T-helper 9 cell (primary cell): ENCODE data around the gene MRPL30.
"Not testable (repeated sequence)": the region's sequence is repeated elsewhere in the genome, so short reads cannot be mapped to it uniquely, and the experiment has no call there.

Experiments
- DNase-seq: peaks from one replicate; pipeline ENCODE4 v3.0.0-alpha.2; 2020
- total RNA-seq, 2 donors: gene quantifications; one replicate each; lab custom pipeline; 2026; lab: John Stamatoyannopoulos, UW

Gene MRPL30
- 19.5 to 29.4 reads per million in 2 donors for total RNA-seq

- DNase-seq: peak; percentile 84
Measured at GRCh38 chr2:99180755-99181623, at the start of gene MRPL30, which contains the start of gene MITD1. TSS of gene MRPL30 (plus strand) at chr2:99181184. CDS start at chr2:99186204, 5,020 bp downstream. TSS of gene MITD1 (minus strand) at chr2:99181058. CDS start at chr2:99180981, 77 bp downstream.

- DNase-seq: not testable (repeated sequence)
Measured at GRCh38 chr2:99135044-99135556, 45.9 kb upstream of the MRPL30 start.

- DNase-seq: no peak
Measured at GRCh38 chr2:99139003-99139402, 42.0 kb upstream of the MRPL30 start.

GRCh38 chr2:99140056-99140859 lies 40.7 kb upstream of the MRPL30 start:
- DNase-seq: no peak

- DNase-seq: no peak
Measured at GRCh38 chr2:99140860-99141109, 40.2 kb upstream of the MRPL30 start.

GRCh38 chr2:99141110-99142108 lies 39.6 kb upstream of the MRPL30 start, which contains the start of gene C2orf15:
TSS of gene C2orf15 (plus strand) at chr2:99141707. CDS start at chr2:99150559, 8,852 bp downstream.
- peak; percentile 96 for DNase-seq

- no peak for DNase-seq
Measured at GRCh38 chr2:99150706-99151105, 30.3 kb upstream of the MRPL30 start.

GRCh38 chr2:99152199-99152895 lies 28.6 kb upstream of the MRPL30 start:
- DNase-seq: no peak

GRCh38 chr2:99153921-99154604 lies 26.9 kb upstream of the MRPL30 start:
- no peak for DNase-seq

- peak; percentile 89 for DNase-seq
Measured at GRCh38 chr2:99154643-99155536, 26.1 kb upstream of the MRPL30 start, which contains the start of the genes LIPT1 and TSGA10. TSS of gene LIPT1 (plus strand) at chr2:99154967. CDS start at chr2:99161958, 6,991 bp downstream. TSS of gene TSGA10 (minus strand) at chr2:99154942. CDS start at chr2:99109439, 45,503 bp downstream.

GRCh38 chr2:99156891-99157290 lies 24.1 kb upstream of the MRPL30 start:
- DNase-seq: no peak

- no peak for DNase-seq
Measured at GRCh38 chr2:99158599-99158998, 22.4 kb upstream of the MRPL30 start.

- DNase-seq: no peak
Measured at GRCh38 chr2:99159594-99159993, 21.4 kb upstream of the MRPL30 start.

GRCh38 chr2:99166218-99166617 lies 14.8 kb upstream of the MRPL30 start:
- no peak for DNase-seq

- DNase-seq: no peak
Measured at GRCh38 chr2:99169534-99169933, 11.4 kb upstream of the MRPL30 start.

- DNase-seq: no peak
Measured at GRCh38 chr2:99171377-99172140, 9.4 kb upstream of the MRPL30 start.

- DNase-seq: no peak
Measured at GRCh38 chr2:99181624-99182000, 628 bp downstream of the MRPL30 start.

GRCh38 chr2:99183025-99183424 lies 2.0 kb downstream of the MRPL30 start:
- DNase-seq: no peak

GRCh38 chr2:99184811-99185210 lies 3.8 kb downstream of the MRPL30 start:
- DNase-seq: no peak
